Measurements from ENCODE around the gene KIRREL3.

The KIRREL3 gene

GRCh38 chr11:126832387-126832786 is 168.2 kb downstream of the KIRREL3 start:
- no peak overlapping the region for H3K4me3 ChIP-seq (ENCODE audit: low read depth, low read length)
- TF ChIP-seq, protein P1, sequence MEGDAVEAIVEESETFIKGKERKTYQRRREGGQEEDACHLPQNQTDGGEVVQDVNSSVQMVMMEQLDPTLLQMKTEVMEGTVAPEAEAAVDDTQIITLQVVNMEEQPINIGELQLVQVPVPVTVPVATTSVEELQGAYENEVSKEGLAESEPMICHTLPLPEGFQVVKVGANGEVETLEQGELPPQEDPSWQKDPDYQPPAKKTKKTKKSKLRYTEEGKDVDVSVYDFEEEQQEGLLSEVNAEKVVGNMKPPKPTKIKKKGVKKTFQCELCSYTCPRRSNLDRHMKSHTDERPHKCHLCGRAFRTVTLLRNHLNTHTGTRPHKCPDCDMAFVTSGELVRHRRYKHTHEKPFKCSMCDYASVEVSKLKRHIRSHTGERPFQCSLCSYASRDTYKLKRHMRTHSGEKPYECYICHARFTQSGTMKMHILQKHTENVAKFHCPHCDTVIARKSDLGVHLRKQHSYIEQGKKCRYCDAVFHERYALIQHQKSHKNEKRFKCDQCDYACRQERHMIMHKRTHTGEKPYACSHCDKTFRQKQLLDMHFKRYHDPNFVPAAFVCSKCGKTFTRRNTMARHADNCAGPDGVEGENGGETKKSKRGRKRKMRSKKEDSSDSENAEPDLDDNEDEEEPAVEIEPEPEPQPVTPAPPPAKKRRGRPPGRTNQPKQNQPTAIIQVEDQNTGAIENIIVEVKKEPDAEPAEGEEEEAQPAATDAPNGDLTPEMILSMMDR (IDR thresholded peaks at IDR 0.05; ENCODE audit: low read depth, low read length, missing control alignments), result no peak
- DNase-seq (ENCODE audit: low read depth), result no peak

DNA sequence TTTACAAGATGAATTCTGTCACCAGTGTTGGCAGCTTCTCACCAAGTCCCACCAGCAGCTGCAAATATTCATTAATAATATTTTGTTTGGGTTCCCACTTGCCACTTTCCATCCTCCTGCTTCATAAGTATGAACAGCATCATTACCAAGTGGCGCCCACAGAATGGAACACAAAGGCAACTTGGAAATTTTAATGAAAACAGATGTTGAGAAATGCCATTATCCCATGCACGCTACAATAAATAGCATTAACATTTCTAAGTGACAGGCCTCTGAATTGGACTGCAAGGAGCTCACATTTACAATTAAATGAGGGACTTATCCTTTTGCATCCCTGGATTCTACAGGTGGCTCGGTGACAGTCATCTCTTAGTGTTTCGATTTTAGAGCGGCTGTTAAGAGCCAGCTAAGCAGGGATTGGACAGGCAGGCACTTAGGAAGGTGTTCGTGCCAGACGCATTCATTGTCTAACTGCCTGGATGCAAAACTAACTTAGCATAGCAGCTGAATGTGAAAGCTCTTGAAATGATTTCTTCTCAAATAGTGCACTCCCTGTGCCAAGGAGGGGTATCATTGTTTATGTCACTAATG is 170.3 kb downstream of the KIRREL3 start:
- DNase-seq (ENCODE audit: low read depth), result no peak
- no peak overlapping the region for H3K4me3 ChIP-seq (ENCODE audit: low read depth, low read length)
- TF ChIP-seq, protein P1 (IDR thresholded peaks at IDR 0.05; ENCODE audit: low read depth, low read length, missing control alignments), result no peak

GRCh38 chr11:126829716-126830115 is 170.9 kb downstream of the KIRREL3 start:
- DNase-seq (ENCODE audit: low read depth), result no peak
- no peak overlapping the region for H3K4me3 ChIP-seq (ENCODE audit: low read depth, low read length)
- TF ChIP-seq, protein P1 (IDR thresholded peaks at IDR 0.05; ENCODE audit: low read depth, low read length, missing control alignments), result no peak

- DNase-seq (ENCODE audit: low read depth), result no peak
- no peak overlapping the region for H3K4me3 ChIP-seq (ENCODE audit: low read depth, low read length)
- TF ChIP-seq, protein P1 (IDR thresholded peaks at IDR 0.05; ENCODE audit: low read depth, low read length, missing control alignments), result no peak
These were observed 176.4 kb downstream of the KIRREL3 start for GRCh38 chr11:126824035-126824607.

GRCh38 chr11:126823274-126823673 is 177.3 kb downstream of the KIRREL3 start:
- TF ChIP-seq, protein P1 (IDR thresholded peaks at IDR 0.05; ENCODE audit: low read depth, low read length, missing control alignments), result no peak
- no peak overlapping the region for H3K4me3 ChIP-seq (ENCODE audit: low read depth, low read length)
- DNase-seq (ENCODE audit: low read depth), result no peak

GRCh38 chr11:126821827-126822226 is 178.7 kb downstream of the KIRREL3 start:
- TF ChIP-seq, protein P1 (IDR thresholded peaks at IDR 0.05; ENCODE audit: low read depth, low read length, missing control alignments), result no peak
- no peak for DNase-seq (ENCODE audit: low read depth)

GRCh38 chr11:126819194-126819593 is 181.4 kb downstream of the KIRREL3 start:
- TF ChIP-seq, protein P1 (IDR thresholded peaks at IDR 0.05; ENCODE audit: low read depth, low read length, missing control alignments), result no peak
- DNase-seq (ENCODE audit: low read depth), result no peak
- no peak overlapping the region for H3K4me3 ChIP-seq (ENCODE audit: low read depth, low read length)

More at GRCh38 chr11:126821827-126822226, 178.7 kb downstream of the KIRREL3 start:
- H3K4me3 ChIP-seq (ENCODE audit: low read depth, low read length), result no peak overlapping the region
